GM06990 (cell line): Measurements from ENCODE around the gene GLS.

Experiments
- DNase-seq: peaks from one replicate; pipeline ENCODE4 v3.0.0-alpha.2; 2011; ENCODE audit not compliant: insufficient read length; ENCODE audit errors: extremely low read depth
- H3K27me3 ChIP-seq: replicated peaks from 2 replicates; pipeline ENCODE4 v1.6.0; 2011; ENCODE audit warnings: low read length; ENCODE audit not compliant: control insufficient read depth, insufficient read depth
- H3K36me3 ChIP-seq: 2 replicates; pipeline ENCODE4 v1.5.1; 2011; ENCODE audit warnings: low read length; ENCODE audit not compliant: control insufficient read depth, insufficient read depth
- H3K4me3 ChIP-seq: replicated peaks from 2 replicates; pipeline ENCODE4 v1.5.1; 2011; ENCODE audit warnings: low read depth, mild to moderate bottlenecking, control low read depth, low read length
- TF ChIP-seq, protein P1 (sequence below): IDR thresholded peaks from 2 replicates; pipeline ENCODE4 v1.5.1; 2011; ENCODE audit warnings: low read length, control low read depth, mild to moderate bottlenecking, inconsistent platforms; ENCODE audit not compliant: insufficient read depth, poor library complexity, severe bottlenecking

GLS gene

DNA sequence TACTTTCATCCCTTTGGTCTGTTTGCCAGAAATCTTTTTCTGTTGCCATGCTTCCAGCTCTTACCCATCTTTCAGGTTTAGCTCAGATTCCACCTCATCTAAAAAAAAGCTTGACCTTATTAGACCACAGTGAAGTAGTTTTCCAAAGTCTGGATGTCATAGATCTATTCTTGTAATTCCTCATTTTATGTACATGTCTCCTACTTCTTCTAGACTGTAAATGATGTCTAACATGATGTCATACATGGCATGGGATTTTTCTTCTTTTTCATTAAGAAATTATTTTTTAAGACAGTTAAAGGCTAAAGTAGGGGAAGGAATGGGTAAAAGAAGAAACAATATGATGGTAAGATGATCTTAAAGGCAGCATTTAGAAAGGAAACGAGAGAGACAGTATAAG is 11.3 kb downstream of the GLS start:
- Histone ChIP-seq H3K4me3 (no peak overlapping the region), H3K36me3 (peaks cover 1% of the 10 kb centered on the region), H3K27me3 (no peaks in the 10 kb centered on the region)
- TF ChIP-seq, protein P1, sequence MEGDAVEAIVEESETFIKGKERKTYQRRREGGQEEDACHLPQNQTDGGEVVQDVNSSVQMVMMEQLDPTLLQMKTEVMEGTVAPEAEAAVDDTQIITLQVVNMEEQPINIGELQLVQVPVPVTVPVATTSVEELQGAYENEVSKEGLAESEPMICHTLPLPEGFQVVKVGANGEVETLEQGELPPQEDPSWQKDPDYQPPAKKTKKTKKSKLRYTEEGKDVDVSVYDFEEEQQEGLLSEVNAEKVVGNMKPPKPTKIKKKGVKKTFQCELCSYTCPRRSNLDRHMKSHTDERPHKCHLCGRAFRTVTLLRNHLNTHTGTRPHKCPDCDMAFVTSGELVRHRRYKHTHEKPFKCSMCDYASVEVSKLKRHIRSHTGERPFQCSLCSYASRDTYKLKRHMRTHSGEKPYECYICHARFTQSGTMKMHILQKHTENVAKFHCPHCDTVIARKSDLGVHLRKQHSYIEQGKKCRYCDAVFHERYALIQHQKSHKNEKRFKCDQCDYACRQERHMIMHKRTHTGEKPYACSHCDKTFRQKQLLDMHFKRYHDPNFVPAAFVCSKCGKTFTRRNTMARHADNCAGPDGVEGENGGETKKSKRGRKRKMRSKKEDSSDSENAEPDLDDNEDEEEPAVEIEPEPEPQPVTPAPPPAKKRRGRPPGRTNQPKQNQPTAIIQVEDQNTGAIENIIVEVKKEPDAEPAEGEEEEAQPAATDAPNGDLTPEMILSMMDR = no peak
- no peak for DNase-seq

DNA sequence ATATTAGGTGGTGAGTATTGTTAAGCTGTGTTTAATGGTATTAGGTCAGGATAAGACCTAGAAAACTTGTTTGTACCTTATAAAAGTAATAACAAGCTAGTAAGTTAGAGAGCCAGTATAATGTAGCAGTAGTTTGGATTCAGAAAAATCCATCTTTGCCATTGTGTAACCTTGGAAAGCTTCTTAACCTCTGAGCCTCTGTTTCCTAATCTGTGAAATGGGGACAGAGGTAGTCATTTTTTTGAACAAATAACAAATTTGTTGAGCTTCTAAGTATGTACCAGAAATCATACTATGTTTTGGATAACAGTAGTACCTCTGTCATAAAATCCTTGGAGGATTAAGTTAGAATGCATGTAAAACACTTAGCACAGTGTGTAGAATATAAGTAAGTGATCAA is 12.5 kb downstream of the GLS start:
- Histone ChIP-seq H3K27me3 (no peaks in the 10 kb centered on the region), H3K4me3 (no peak overlapping the region), H3K36me3 (peaks cover 1% of the 10 kb centered on the region)
- DNase-seq = no peak
- TF ChIP-seq, protein P1 = no peak

DNA sequence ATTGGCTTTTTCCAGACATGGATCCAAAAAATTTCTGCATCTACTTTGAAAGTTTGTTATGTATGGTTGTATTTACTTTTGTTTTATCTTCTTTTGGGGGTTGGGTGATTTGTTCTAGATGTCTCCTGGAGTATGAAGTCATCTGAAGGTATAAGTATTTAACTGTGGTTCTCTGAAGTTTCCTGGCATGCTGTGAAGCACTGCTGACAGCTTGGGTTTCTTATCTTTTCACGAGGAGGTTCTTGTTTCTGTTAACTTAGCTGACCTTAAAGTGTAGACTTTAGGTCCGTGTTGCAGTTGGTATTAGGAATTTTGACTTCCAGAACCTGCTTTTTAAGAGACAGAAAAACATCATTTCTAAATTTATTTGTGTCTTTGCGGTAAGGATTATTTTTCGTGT is 15.9 kb downstream of the GLS start:
- no peak overlapping the region for H3K4me3 ChIP-seq
- H3K27me3 ChIP-seq = no peaks in the 10 kb centered on the region
- no peak for DNase-seq
- H3K36me3 ChIP-seq = peaks cover 1% of the 10 kb centered on the region
- TF ChIP-seq, protein P1 = no peak

DNA sequence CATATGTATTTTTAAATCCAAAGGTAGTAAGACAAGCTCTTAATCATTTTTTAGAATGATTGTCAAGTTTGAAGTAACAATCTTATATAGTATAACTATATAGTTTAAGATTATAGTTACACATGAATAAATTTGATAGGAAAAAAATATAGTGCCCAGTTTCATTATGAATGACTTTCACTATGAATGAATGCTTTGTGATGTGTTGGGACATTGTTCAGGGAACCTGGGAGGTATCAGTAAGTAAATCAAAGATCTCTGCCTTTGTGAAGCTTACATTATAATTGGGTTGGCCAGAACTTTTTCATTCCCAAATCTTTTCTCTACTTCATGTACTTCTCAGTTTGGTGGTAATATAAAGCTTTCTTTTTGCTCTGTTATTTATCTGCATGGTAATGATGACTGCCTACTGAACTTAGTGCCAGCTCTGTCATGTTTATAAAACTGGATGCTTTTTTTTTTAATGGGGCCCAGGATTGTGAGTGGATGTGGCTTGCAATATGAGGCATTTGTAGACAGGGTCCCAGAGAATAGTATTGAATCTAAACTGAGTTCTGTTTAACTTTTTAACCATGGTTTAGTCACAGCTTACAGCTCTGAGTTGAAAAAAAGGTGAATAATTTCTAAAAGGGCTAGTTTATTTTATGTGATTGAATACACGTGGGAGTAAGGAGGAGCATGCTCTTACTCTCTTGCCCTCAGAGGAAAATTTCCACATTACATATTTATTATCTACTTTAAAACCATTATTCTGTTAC is 23.3 kb downstream of the GLS start:
- H3K4me3 ChIP-seq = no peak overlapping the region
- H3K36me3 ChIP-seq = no peaks in the 10 kb centered on the region; the same call in 1 of the 2 replicates
- H3K27me3 ChIP-seq = no peaks in the 10 kb centered on the region
- TF ChIP-seq, protein P1 = no peak
- DNase-seq = no peak

DNA sequence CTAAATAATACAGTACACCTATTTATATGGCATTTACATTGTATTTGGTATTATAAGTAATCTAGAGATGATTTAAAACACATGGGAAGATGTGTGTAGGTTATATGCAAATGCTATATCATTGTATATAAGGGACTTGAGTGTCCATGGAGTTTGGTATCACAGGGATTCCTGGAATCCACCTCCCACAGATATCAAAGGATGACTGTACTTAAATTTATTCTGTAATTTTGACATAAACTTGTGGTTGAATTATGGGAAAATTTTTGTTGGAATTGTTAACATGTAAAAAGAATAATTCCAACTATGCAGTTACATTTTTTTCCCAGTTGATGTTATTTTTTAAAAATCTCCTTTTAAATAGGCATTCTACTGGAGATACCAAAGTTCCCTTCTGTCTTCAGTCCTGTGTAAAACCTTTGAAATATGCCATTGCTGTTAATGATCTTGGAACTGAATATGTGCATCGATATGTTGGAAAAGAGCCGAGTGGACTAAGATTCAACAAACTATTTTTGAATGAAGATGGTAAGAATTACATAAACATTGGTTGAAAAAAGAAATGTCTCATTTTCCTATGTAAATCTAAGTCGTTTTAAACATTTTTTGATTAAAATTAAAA is 24.1 kb downstream of the GLS start:
- H3K4me3 ChIP-seq = no peak overlapping the region
- no peaks in the 10 kb centered on the region; the same call in 1 of the 2 replicates for H3K36me3 ChIP-seq
- no peak for DNase-seq
- TF ChIP-seq, protein P1 = no peak
- no peaks in the 10 kb centered on the region for H3K27me3 ChIP-seq
